Fibroblast of lung (primary cell): Measurements from ENCODE around the gene DCHS2. TPM values are rescaled to one million over a fixed set of nuclear protein-coding genes. Genes with fewer than 3 reads are reported as not detected.
A peak's percentile ranks its signal among the peaks of the same experiment; 100 is the strongest.

Source experiments
- DNase-seq, 2 donors: peaks; one replicate each; pipeline versions ENCODE4 v3.0.0 to v3.0.0-alpha.2; 2010; ENCODE audit warnings: low read depth in 2 of 2
- H2AFZ ChIP-seq: 2 replicates; pipeline ENCODE4 v1.5.1; 2012; ENCODE audit warnings: low read length, control low read depth, inconsistent platforms
- H3K27ac ChIP-seq: 2 replicates; pipeline ENCODE4 v1.5.1; 2011; ENCODE audit warnings: low read length, control low read depth; ENCODE audit not compliant: insufficient read depth
- H3K27me3 ChIP-seq: 2 replicates; pipeline ENCODE4 v1.5.1; 2011; ENCODE audit warnings: mild to moderate bottlenecking, low read length; ENCODE audit not compliant: control insufficient read depth, insufficient read depth
- H3K36me3 ChIP-seq: 2 replicates; pipeline ENCODE4 v1.5.1; 2011; ENCODE audit warnings: low read length; ENCODE audit not compliant: control insufficient read depth, insufficient read depth
- H3K4me1 ChIP-seq: 2 replicates; pipeline ENCODE4 v1.5.1; 2011; ENCODE audit warnings: low read length; ENCODE audit not compliant: control insufficient read depth, insufficient read depth; ENCODE audit errors: extremely low read depth
- H3K4me2 ChIP-seq: 2 replicates; pipeline ENCODE4 v1.5.1; 2011; ENCODE audit warnings: low read length, control low read depth; ENCODE audit not compliant: insufficient read depth; ENCODE audit errors: extremely low read depth
- H3K4me3 ChIP-seq, 4 experiments: fragments of 200-600 bp in 1 of 4; sonication (generic) in 1 of 4; replicated peaks in 1 of 4; 2 replicates each; pipeline ENCODE4 v1.5.1; 2011 to 2016; ENCODE audit warnings: low read length in 4 of 4, low read depth in 3 of 4, mild to moderate bottlenecking in 3 of 4, control low read depth in 2 of 4, inconsistent platforms in 1 of 4, mixed read lengths in 1 of 4; ENCODE audit not compliant: insufficient read depth in 1 of 4; ENCODE audit errors: control extremely low read depth in 1 of 4
- H3K79me2 ChIP-seq: 2 replicates; pipeline ENCODE4 v1.5.1; 2012; ENCODE audit warnings: mild to moderate bottlenecking, low read length, inconsistent platforms; ENCODE audit not compliant: control insufficient read depth, insufficient read depth
- H3K9ac ChIP-seq: 2 replicates; pipeline ENCODE4 v1.5.1; 2011; ENCODE audit warnings: mild to moderate bottlenecking, low read length, control low read depth; ENCODE audit not compliant: insufficient read depth
- H3K9me3 ChIP-seq: 2 replicates; pipeline ENCODE4 v1.5.1; 2012; ENCODE audit warnings: low read depth, low read length; ENCODE audit not compliant: control insufficient read depth, insufficient read depth
- H4K20me1 ChIP-seq: 2 replicates; pipeline ENCODE4 v1.5.1; 2011; ENCODE audit warnings: low read length; ENCODE audit not compliant: control insufficient read depth, insufficient read depth; ENCODE audit errors: extremely low read depth
- EZH2 ChIP-seq: IDR thresholded peaks from 2 replicates; pipeline ENCODE4 v1.5.1; 2012; ENCODE audit warnings: low read length, control low read depth, mild to moderate bottlenecking; ENCODE audit errors: missing control alignments
- polyA plus RNA-seq, 2 donors: library from polyadenylated mRNA; depleted of rRNA in 1 of 2; stranded (reverse) in 1 of 2; unstranded in 1 of 2; fragments of >200 nt; gene quantifications; 2 replicates each; pipeline ENCODE4 v1.2.1, GENCODE V29; 2011 to 2012; ENCODE audit warnings: missing spikeins in 1 of 2
- total RNA-seq: library from RNA; depleted of rRNA; stranded (reverse); fragments of >200 nt; gene quantifications from 2 replicates; pipeline ENCODE4 v1.2.1, GENCODE V29; 2014
- TF ChIP-seq, protein P1 (sequence below), 2 donors: IDR thresholded peaks in 1 of 2; conservative IDR thresholded peaks in 1 of 2; 1 replicate in 1 of 2; 2 replicates in 1 of 2; pipeline ENCODE4 v1.5.1; 2011 to 2012; ENCODE audit warnings: low read length in 2 of 2, control low read depth in 1 of 2, inconsistent platforms in 1 of 2, low read depth in 1 of 2, mild to moderate bottlenecking in 1 of 2

The DCHS2 gene
- total and polyA plus RNA-seq, 2 donors (not counting 1 experiment from before 2014, with no cell fraction given): not detected

GRCh38 chr4:154314248-154314647, 177.4 kb downstream of the DCHS2 start:
- H3K27ac ChIP-seq: no peak overlapping the region
- H3K36me3 ChIP-seq: no peaks in the 10 kb centered on the region
- TF ChIP-seq, protein P1, sequence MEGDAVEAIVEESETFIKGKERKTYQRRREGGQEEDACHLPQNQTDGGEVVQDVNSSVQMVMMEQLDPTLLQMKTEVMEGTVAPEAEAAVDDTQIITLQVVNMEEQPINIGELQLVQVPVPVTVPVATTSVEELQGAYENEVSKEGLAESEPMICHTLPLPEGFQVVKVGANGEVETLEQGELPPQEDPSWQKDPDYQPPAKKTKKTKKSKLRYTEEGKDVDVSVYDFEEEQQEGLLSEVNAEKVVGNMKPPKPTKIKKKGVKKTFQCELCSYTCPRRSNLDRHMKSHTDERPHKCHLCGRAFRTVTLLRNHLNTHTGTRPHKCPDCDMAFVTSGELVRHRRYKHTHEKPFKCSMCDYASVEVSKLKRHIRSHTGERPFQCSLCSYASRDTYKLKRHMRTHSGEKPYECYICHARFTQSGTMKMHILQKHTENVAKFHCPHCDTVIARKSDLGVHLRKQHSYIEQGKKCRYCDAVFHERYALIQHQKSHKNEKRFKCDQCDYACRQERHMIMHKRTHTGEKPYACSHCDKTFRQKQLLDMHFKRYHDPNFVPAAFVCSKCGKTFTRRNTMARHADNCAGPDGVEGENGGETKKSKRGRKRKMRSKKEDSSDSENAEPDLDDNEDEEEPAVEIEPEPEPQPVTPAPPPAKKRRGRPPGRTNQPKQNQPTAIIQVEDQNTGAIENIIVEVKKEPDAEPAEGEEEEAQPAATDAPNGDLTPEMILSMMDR (conservative IDR thresholded peaks at IDR 0.05 in 1 of 2, IDR thresholded peaks at IDR 0.05 in 1 of 2; ENCODE audit: low read depth in 1 of 2, low read length in 2 of 2): peak; percentile 40 to 47
- no peak for TF ChIP-seq EZH2
- H3K4me1 ChIP-seq: no peaks in the 10 kb centered on the region
- H3K4me2 ChIP-seq: no peak overlapping the region
- no peak overlapping the region for H3K9ac ChIP-seq
- H3K27me3 ChIP-seq: no peaks in the 10 kb centered on the region
- H3K79me2 ChIP-seq: no peaks in the 10 kb centered on the region
- H3K4me3 ChIP-seq: no peak overlapping the region
- H3K9me3 ChIP-seq: no peaks in the 10 kb centered on the region
- no peaks in the 10 kb centered on the region for H4K20me1 ChIP-seq
- peak; percentile 34 to 56 for DNase-seq
- H2AFZ ChIP-seq: no peak overlapping the region

DNA sequence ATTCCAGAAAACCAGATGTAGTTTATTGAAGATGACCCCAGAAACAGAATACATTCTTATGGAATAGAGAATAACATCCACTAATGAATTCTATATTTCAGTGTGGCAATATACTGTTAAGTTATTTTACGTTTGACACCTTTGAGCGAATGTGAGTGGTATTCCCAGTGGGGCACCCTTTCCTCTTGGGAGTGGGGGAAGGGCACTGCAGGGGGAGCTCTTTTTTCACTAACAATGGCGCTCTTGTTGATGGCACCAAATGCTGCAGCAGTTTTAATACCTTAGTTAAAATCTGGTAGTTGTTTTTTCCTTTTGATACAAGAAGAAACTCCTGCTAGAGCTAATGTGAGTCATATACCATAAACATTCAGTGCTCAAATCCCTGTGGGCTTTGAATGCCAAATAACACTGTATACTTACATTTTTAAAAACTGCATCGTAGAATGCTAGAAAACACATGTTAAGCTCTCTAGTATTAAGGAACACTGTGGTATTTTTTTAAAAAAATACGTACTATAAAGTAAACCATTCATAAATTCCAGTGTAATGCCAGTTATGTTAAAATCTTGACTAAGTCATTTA, 178.5 kb downstream of the DCHS2 start:
- Histone ChIP-seq H2AFZ (no peak overlapping the region), H3K4me1 (no peaks in the 10 kb centered on the region), H3K9me3 (no peaks in the 10 kb centered on the region), H3K4me2 (no peak overlapping the region), H3K27me3 (no peaks in the 10 kb centered on the region), H4K20me1 (no peaks in the 10 kb centered on the region), H3K4me3 (no peak overlapping the region), H3K79me2 (no peaks in the 10 kb centered on the region), H3K9ac (no peak overlapping the region), H3K27ac (no peak overlapping the region), H3K36me3 (no peaks in the 10 kb centered on the region)
- DNase-seq: no peak
- TF ChIP-seq EZH2: no peak
- TF ChIP-seq, protein P1 (conservative IDR thresholded peaks at IDR 0.05 in 1 of 2, IDR thresholded peaks at IDR 0.05 in 1 of 2; ENCODE audit: low read depth in 1 of 2, low read length in 2 of 2): no peak

DNA sequence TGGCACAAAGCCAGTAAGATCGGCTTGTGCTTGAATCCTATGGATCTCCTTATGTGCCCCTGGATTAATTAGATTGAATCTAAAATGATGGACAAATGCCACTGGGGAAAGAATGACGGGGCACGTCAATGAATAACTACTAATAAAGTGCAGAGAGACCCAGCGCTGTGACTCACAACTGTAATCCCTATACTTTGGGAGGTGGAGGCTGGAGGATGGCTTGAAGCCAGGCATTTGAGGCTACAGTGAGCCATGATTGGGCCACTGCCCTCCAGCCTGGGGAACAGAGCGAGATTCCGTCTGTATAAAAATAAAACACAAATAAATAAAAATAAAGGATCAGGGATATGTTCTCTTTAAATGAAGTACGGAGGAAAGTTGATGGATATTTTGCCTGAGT, 179.4 kb downstream of the DCHS2 start:
- no peak for DNase-seq
- Histone ChIP-seq H3K4me1 (no peaks in the 10 kb centered on the region), H3K4me3 (no peak overlapping the region), H3K9me3 (no peaks in the 10 kb centered on the region), H2AFZ (no peak overlapping the region), H3K79me2 (no peaks in the 10 kb centered on the region), H3K4me2 (no peak overlapping the region), H3K9ac (no peak overlapping the region), H3K27me3 (no peaks in the 10 kb centered on the region), H4K20me1 (no peaks in the 10 kb centered on the region), H3K36me3 (no peaks in the 10 kb centered on the region), H3K27ac (no peak overlapping the region)
- TF ChIP-seq, protein P1 (conservative IDR thresholded peaks at IDR 0.05 in 1 of 2, IDR thresholded peaks at IDR 0.05 in 1 of 2; ENCODE audit: low read depth in 1 of 2, low read length in 2 of 2): no peak
- TF ChIP-seq EZH2: no peak
